AG04449 (cell line): ENCODE measurements around the gene PMS1.

Source experiments
- CTCF ChIA-PET: fragments of 350-600 bp; formaldehyde crosslinking; extraction: SDS; loops from one replicate; lab custom pipeline; 2021; ENCODE audit warnings: antibody characterized with exemption; lab: Yijun Ruan, JAX
- POLR2A ChIA-PET: fragments of 400-600, 350-600 bp; formaldehyde crosslinking; extraction: SDS; loops from one replicate; lab custom pipeline; 2020; ENCODE audit warnings: antibody characterized with exemption, inconsistent platforms; lab: Yijun Ruan, JAX
- DNase-seq: peaks from one replicate; pipeline ENCODE4 v3.0.0-alpha.2; 2010; ENCODE audit warnings: low read depth, low spot score
- H3K4me3 ChIP-seq: 2 replicates; pipeline ENCODE4 v1.5.1; 2011; ENCODE audit warnings: low read depth, mild to moderate bottlenecking, control low read depth, low read length
- TF ChIP-seq, protein P1 (sequence below): IDR thresholded peaks from one replicate; pipeline ENCODE4 v1.5.1; 2011; ENCODE audit warnings: mild to moderate bottlenecking, moderate library complexity, low read length, control low read depth, inconsistent platforms; ENCODE audit not compliant: insufficient read depth; ENCODE audit errors: missing control alignments

Gene PMS1

DNA sequence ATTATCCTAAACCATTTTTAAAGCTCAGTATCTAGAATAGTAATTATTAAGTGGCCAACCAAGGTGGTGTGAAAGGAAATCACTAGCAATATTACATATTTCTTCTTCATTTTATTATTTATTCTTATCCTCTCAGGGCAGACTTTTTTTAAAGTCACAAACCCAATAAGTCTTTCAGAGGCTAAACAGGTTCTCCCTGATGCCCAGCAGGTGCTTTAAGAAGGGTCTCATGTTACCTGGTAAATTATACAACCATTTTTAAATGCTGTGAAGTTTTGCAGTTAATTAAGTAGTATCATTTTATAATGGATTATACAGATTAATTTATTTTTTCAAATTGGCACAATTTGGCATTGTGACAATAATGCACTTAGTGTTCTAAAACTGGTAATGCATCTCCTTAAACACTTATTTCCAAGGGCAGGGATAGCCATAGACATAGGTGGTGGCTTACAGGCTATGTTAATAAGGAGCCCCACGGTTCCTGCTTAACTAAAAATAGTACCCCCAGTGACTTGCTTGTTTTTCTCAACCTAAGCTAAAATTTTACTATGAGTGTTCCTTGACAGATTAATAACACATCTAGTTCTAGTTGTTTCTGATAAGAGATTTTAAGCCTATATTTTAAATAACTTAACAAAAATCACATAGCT lies 67.0 kb downstream of the PMS1 start:
- TF ChIP-seq, protein P1, sequence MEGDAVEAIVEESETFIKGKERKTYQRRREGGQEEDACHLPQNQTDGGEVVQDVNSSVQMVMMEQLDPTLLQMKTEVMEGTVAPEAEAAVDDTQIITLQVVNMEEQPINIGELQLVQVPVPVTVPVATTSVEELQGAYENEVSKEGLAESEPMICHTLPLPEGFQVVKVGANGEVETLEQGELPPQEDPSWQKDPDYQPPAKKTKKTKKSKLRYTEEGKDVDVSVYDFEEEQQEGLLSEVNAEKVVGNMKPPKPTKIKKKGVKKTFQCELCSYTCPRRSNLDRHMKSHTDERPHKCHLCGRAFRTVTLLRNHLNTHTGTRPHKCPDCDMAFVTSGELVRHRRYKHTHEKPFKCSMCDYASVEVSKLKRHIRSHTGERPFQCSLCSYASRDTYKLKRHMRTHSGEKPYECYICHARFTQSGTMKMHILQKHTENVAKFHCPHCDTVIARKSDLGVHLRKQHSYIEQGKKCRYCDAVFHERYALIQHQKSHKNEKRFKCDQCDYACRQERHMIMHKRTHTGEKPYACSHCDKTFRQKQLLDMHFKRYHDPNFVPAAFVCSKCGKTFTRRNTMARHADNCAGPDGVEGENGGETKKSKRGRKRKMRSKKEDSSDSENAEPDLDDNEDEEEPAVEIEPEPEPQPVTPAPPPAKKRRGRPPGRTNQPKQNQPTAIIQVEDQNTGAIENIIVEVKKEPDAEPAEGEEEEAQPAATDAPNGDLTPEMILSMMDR = no peak
- H3K4me3 ChIP-seq = no peak overlapping the region
- POLR2A ChIA-PET = no interaction called here
- DNase-seq = no peak
- CTCF ChIA-PET = interaction anchor here (0.9 kb wide), 1 partner anchor 9 kb away, joined by 3 read pairs; no protein-coding TSS in a partner anchor

DNA sequence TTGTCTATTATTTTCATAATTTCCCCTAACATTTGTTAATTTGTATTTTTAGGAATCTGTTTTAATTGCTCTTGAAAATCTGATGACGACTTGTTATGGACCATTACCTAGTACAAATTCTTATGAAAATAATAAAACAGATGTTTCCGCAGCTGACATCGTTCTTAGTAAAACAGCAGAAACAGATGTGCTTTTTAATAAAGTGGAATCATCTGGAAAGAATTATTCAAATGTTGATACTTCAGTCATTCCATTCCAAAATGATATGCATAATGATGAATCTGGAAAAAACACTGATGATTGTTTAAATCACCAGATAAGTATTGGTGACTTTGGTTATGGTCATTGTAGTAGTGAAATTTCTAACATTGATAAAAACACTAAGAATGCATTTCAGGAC lies 69.9 kb downstream of the PMS1 start:
- ChIA-PET CTCF (interaction anchor here (1.4 kb wide), 1 partner anchor 17 kb away, joined by 4 read pairs; no protein-coding TSS in a partner anchor), POLR2A (no interaction called here)
- no peak for DNase-seq
- TF ChIP-seq, protein P1 = no peak
- H3K4me3 ChIP-seq = no peak overlapping the region

DNA sequence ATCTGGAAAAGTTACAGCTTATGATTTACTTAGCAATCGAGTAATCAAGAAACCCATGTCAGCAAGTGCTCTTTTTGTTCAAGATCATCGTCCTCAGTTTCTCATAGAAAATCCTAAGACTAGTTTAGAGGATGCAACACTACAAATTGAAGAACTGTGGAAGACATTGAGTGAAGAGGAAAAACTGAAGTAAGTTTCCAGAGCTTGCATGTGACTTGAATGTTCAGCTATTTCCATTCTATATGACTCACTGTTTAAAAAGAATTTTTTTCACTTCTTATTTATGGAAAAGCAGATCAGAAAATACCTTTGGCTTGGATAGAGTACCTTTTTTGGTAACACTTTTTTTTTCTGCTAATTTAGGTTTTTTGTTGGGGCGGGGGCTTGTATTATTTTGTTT lies 70.7 kb downstream of the PMS1 start:
- CTCF ChIA-PET = interaction anchor here (1.4 kb wide), 1 partner anchor 18 kb away, joined by 4 read pairs; no protein-coding TSS in a partner anchor
- POLR2A ChIA-PET = no interaction called here
- TF ChIP-seq, protein P1 = no peak
- DNase-seq = no peak
- no peak overlapping the region for H3K4me3 ChIP-seq

DNA sequence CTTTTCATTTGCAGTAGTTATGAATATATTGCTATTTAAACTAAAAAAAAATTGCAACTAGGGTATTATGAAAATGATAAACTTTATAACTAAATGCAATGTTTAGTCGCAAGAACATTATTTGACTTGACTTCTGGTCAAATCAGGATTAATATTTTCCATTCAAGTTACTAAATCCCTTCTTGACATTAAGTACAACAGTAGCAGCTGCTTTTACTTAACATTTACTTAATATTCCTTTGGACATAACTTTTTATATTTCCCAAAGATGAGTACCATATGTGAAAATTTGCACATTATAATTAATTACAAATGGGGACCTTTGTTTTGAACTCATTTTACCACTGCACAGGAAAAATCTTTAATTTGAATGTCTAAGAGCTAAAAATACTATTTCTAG lies 74.0 kb downstream of the PMS1 start:
- H3K4me3 ChIP-seq = no peak overlapping the region
- CTCF ChIA-PET = no interaction called here
- POLR2A ChIA-PET = no interaction called here
- TF ChIP-seq, protein P1 = no peak
- no peak for DNase-seq

DNA sequence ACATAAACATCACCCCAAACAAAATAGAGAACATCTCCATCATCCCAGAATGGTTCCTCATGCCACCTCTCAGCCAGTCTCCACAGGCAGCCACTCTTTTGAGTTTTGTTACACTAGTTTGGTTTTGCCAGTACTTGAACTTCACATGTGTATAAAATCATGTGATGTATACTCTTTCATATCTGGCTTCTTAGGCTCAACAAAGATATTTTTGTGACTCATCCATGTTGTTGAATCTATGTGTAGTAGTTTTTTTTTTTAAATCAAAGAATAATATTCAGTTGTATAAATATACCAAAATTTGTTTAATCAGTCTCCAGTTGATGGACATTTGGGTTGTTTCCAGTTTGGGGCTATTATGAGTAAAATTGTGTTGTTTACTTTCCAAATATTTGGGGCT lies 75.9 kb downstream of the PMS1 start:
- no peak overlapping the region for H3K4me3 ChIP-seq
- CTCF ChIA-PET = no interaction called here
- DNase-seq = no peak
- TF ChIP-seq, protein P1 = no peak
- POLR2A ChIA-PET = no interaction called here

DNA sequence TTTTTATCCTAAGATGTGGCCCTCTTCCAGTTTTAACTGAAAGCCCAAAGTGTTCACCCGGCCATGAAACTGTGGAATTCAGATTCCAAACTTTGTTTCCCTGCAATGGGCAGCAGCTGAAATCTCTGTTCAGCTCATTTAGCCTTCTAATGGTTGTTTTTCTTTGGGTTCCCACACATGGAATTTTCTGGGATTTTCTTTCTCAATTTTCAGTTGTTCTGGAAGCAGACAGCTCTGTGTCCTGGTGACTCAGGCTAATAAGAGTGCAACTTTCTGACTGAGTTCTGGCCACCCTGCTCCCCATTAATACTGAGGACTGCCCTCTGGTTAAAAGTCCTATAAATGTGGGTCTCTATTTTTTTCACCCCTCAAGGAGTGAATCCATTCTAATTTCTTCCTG lies 78.5 kb downstream of the PMS1 start:
- H3K4me3 ChIP-seq = no peak overlapping the region
- ChIA-PET POLR2A (no interaction called here), CTCF (no interaction called here)
- DNase-seq = no peak
- TF ChIP-seq, protein P1 = no peak
